Testis (tissue), 3 donors: ENCODE results near the gene PLBD2. TPM values are rescaled to one million over a fixed set of nuclear protein-coding genes. Genes with fewer than 3 reads are reported as not detected.
A peak's percentile ranks its signal among the peaks of the same experiment; 100 is the strongest.

Source experiments
- DNase-seq: peaks from one replicate; pipeline ENCODE4 v3.0.0-alpha.2; 2019
- H3K27ac ChIP-seq, 2 donors: fragments of 200-600 bp; sonication (generic); one replicate each; pipeline ENCODE4 v1.5.1; 2019
- H3K27me3 ChIP-seq: fragments of 200-600 bp; sonication (generic); one replicate; pipeline ENCODE4 v1.5.1; 2019
- H3K36me3 ChIP-seq: fragments of 200-600 bp; sonication (generic); one replicate; pipeline ENCODE4 v1.5.1; 2017; ENCODE audit warnings: low read depth; ENCODE audit errors: missing control alignments
- H3K4me1 ChIP-seq: fragments of 200-600 bp; sonication (generic); one replicate; pipeline ENCODE4 v1.5.1; 2019
- H3K4me3 ChIP-seq, 2 donors: fragments of 200-600 bp; sonication (generic); one replicate each; pipeline ENCODE4 v1.5.1; 2017 to 2019
- H3K9me3 ChIP-seq: fragments of 200-600 bp; sonication (generic); one replicate; pipeline ENCODE4 v1.5.1; 2017
- POLR2A ChIP-seq: fragments of 450-650 bp; IDR thresholded peaks from one replicate; pipeline ENCODE4 v1.6.1; 2017; ENCODE audit warnings: antibody characterized with exemption, mild to moderate bottlenecking, moderate library complexity
- WGBS, 2 donors: methylation state at CpG; one replicate each; pipeline ENCODE4 v1.1.5; 2018; 5-methylcytosine and 5-hydroxymethylcytosine counted together
- intact Hi-C: fragments of 100-400 bp; cut with DNase I; formaldehyde crosslinking; loops from one replicate; pipeline ENCODE4 v1.15.1; 2023; ENCODE audit warnings: low total_unique reads
- polyA plus RNA-seq: library from polyadenylated mRNA; stranded (reverse); fragments of 350-450 nt; fragmentation: Illumina TruSeq; extraction: RNeasy Lipid Tissue Mini Kit (QIAGEN cat#74804); gene quantifications from one replicate; pipeline ENCODE4 v1.2.3, GENCODE V29; 2014; ENCODE audit warnings: low read depth, low replicate concordance; ENCODE audit not compliant: insufficient read depth
- total RNA-seq, 2 donors: library from RNA; depleted of rRNA; stranded (reverse); fragments of >200 nt; gene quantifications; one replicate each; pipeline ENCODE4 v1.2.3, GENCODE V29; 2016
- TF ChIP-seq, protein P1 (sequence below), 3 experiments: fragments of 450-650 bp in 2 of 3; fragments of 200-600 bp in 1 of 3; sonication (generic) in 1 of 3; IDR thresholded peaks; one replicate each; pipeline ENCODE4 v1.5.1; 2016 to 2019; ENCODE audit warnings: antibody characterized with exemption in 3 of 3, mild to moderate bottlenecking in 2 of 3, moderate library complexity in 1 of 3

The PLBD2 gene
- total and polyA plus RNA-seq, 3 donors from 2014 or later: 110 to 126 (median 120) TPM

DNA sequence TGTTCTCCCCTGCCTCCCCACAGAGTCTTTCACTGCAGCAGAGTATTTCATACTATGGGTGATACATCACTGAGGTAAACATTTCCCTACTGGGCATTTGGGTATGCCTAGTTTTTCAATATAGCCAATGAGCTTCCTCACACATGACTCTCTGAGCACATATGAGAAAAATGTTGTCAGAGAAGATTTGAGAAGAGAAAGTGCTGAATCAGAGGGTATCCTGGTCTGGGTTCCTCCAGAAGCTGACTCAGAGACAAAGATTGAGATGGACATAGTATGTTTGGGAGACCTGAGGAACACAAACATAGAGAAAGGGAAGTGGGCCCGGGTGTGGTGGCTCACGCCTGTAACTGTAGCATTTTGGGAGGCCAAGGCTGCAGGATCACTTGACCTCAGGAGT is 36.0 kb upstream of the PLBD2 start:
- no peak for DNase-seq
- H3K27ac ChIP-seq: no peak overlapping the region
- H3K4me1 ChIP-seq: peaks cover 3% of the 10 kb centered on the region

DNA sequence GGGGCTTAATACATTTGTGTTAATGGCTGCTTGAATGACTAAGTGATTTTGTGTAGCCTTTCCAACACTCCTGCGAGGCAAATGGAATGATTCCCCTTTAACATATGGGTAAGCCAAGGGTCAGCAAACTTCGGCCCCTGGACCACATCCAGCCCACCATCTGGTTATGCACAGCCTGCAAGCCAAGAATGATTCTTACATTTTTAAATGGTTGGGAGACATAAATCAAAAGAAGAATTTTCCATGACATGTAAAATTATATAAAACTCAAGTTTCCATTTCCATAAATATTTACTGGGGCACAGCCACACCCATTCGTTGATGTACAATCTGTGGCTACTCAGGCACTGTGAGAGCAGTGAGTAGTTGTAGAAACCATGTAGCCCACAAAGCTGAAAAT is 32.5 kb upstream of the PLBD2 start:
- Histone ChIP-seq H3K4me1 (peaks cover 3% of the 10 kb centered on the region), H3K27ac (peak overlapping the region in 1 of 2 donors; percentile 66), H3K36me3 (no peaks in the 10 kb centered on the region), H3K27me3 (no peaks in the 10 kb centered on the region), H3K9me3 (no peaks in the 10 kb centered on the region), H3K4me3 (no peak overlapping the region)
- TF ChIP-seq POLR2A: no peak
- TF ChIP-seq, protein P1, sequence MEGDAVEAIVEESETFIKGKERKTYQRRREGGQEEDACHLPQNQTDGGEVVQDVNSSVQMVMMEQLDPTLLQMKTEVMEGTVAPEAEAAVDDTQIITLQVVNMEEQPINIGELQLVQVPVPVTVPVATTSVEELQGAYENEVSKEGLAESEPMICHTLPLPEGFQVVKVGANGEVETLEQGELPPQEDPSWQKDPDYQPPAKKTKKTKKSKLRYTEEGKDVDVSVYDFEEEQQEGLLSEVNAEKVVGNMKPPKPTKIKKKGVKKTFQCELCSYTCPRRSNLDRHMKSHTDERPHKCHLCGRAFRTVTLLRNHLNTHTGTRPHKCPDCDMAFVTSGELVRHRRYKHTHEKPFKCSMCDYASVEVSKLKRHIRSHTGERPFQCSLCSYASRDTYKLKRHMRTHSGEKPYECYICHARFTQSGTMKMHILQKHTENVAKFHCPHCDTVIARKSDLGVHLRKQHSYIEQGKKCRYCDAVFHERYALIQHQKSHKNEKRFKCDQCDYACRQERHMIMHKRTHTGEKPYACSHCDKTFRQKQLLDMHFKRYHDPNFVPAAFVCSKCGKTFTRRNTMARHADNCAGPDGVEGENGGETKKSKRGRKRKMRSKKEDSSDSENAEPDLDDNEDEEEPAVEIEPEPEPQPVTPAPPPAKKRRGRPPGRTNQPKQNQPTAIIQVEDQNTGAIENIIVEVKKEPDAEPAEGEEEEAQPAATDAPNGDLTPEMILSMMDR (IDR thresholded peaks at IDR 0.05): no peak
- DNase-seq: no peak
- intact Hi-C loops: no loop called here
- WGBS, 2 donors: 44 to 49% methylated on average over 3 of the region's 3 CpGs

More for the DNA sequence above, 36.0 kb upstream of the PLBD2 start:
- Histone ChIP-seq H3K27me3 (no peaks in the 10 kb centered on the region), H3K36me3 (no peaks in the 10 kb centered on the region), H3K4me3 (no peak overlapping the region), H3K9me3 (no peaks in the 10 kb centered on the region)
- 83 to 85% methylated on average over 2 of the region's 2 CpGs for WGBS, 2 donors
- intact Hi-C loops: no loop called here
- TF ChIP-seq, protein P1 (IDR thresholded peaks at IDR 0.05): no peak
- no peak for TF ChIP-seq POLR2A

DNA sequence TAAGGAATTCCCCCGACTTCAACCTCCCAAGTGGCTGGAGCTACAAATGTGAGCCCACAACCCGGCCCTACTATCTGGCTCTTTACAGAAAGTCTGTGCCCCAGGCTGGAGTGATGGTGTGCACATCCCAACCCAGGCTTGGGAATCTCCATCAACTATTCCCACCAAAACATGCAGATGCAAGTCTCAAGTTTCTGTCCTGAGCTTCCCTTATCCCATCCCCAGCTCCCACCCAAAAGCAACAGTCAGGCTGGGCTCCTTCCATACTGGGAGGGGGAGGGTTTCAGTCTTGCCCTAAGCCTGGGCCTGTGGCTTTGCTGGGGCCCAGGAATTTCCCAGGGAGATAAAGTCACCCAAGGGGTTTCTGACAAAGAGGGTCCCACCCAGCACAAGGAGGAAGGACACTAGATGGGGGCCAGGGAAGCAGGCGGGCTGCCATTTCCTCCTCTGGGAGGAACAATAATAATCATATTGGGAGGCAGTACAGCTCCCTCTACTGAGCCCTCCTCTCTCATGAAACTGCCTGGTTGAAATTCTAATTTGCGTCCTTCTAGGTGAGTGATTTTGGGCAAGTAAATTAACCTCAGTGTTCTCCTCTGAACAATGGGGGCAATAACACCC is 31.5 kb upstream of the PLBD2 start:
- no peak for DNase-seq
- intact Hi-C loops: no loop called here
- Histone ChIP-seq H3K9me3 (no peaks in the 10 kb centered on the region), H3K36me3 (no peaks in the 10 kb centered on the region), H3K27ac (peak overlapping the region in 1 of 2 donors; percentile 66), H3K27me3 (no peaks in the 10 kb centered on the region), H3K4me3 (no peak overlapping the region), H3K4me1 (peaks cover 3% of the 10 kb centered on the region)
- 49 to 57% methylated on average over 4 of the region's 4 CpGs for WGBS, 2 donors
- TF ChIP-seq, protein P1 (IDR thresholded peaks at IDR 0.05): no peak
- no peak for TF ChIP-seq POLR2A

DNA sequence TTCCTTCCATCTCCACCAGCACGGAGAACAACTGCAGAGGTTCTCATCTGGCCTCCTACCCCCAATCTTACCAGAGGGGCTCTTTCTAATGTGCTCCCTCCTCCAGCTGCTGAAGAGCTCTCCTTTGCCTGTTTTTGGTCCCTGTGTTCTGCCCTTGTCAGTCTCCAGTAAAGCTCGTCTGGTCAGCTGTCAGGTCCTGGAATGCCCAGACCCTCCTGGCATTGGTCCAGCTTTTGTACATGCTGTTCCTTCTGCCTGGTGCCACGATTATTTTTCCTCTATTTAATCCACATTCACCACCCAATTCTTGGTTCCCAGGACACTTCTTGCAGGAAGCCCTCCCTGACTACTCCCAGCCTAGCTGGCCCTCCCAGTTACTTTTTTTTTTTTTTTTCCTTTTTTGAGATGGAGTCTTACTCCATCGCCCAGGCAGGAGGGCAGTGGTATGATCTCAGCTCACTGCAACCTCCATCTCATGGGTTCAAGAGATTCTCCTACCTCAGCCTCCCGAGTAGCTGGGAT is 30.0 kb upstream of the PLBD2 start:
- no peak overlapping the region for H3K4me3 ChIP-seq
- H3K36me3 ChIP-seq: no peaks in the 10 kb centered on the region
- DNase-seq: no peak
- intact Hi-C loops: no loop called here
- no peaks in the 10 kb centered on the region for H3K9me3 ChIP-seq
- TF ChIP-seq, protein P1 (IDR thresholded peaks at IDR 0.05): no peak
- no peak for TF ChIP-seq POLR2A
- peaks cover 13% of the 10 kb centered on the region for H3K4me1 ChIP-seq
- peak overlapping the region in 1 of 2 donors; percentile 15 for H3K27ac ChIP-seq
- 73 to 80% methylated on average over 5 of the region's 5 CpGs for WGBS, 2 donors
- no peaks in the 10 kb centered on the region for H3K27me3 ChIP-seq
